ENCODE measurements around the gene ZNF69.

DNA sequence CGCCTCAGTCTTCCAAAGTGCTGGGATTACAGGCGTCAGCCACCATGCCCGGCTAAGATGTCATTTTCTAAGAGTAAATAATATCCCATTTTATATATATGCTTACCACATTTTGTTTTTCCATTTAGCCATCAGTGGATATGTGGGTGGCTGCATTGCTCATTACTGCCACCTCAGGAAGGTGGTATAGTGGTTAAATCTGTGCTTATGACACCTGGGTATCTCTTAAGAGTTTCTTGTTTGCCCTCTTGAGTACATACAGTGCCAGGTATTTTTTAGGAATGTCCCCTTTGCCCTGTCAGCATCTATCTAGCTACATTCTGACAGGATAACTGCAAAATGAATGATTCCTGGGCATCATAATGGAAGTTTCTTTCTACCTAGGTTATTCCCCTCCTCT, 14.6 kb downstream of the ZNF69 start:
- TF ChIP-seq, protein P1, sequence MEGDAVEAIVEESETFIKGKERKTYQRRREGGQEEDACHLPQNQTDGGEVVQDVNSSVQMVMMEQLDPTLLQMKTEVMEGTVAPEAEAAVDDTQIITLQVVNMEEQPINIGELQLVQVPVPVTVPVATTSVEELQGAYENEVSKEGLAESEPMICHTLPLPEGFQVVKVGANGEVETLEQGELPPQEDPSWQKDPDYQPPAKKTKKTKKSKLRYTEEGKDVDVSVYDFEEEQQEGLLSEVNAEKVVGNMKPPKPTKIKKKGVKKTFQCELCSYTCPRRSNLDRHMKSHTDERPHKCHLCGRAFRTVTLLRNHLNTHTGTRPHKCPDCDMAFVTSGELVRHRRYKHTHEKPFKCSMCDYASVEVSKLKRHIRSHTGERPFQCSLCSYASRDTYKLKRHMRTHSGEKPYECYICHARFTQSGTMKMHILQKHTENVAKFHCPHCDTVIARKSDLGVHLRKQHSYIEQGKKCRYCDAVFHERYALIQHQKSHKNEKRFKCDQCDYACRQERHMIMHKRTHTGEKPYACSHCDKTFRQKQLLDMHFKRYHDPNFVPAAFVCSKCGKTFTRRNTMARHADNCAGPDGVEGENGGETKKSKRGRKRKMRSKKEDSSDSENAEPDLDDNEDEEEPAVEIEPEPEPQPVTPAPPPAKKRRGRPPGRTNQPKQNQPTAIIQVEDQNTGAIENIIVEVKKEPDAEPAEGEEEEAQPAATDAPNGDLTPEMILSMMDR (IDR thresholded peaks at IDR 0.05; ENCODE audit: low read depth, low read length, missing input control), result no peak
- no peak for TF ChIP-seq GABPA (IDR thresholded peaks at IDR 0.05 in 1 of 2, conservative IDR thresholded peaks at IDR 0.05 in 1 of 2)
- no peak for TF ChIP-seq RAD21 (IDR thresholded peaks at IDR 0.05)
- TF ChIP-seq, protein P2, sequence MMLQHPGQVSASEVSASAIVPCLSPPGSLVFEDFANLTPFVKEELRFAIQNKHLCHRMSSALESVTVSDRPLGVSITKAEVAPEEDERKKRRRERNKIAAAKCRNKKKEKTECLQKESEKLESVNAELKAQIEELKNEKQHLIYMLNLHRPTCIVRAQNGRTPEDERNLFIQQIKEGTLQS (IDR thresholded peaks at IDR 0.05), result no peak
- TF ChIP-seq, protein P3, sequence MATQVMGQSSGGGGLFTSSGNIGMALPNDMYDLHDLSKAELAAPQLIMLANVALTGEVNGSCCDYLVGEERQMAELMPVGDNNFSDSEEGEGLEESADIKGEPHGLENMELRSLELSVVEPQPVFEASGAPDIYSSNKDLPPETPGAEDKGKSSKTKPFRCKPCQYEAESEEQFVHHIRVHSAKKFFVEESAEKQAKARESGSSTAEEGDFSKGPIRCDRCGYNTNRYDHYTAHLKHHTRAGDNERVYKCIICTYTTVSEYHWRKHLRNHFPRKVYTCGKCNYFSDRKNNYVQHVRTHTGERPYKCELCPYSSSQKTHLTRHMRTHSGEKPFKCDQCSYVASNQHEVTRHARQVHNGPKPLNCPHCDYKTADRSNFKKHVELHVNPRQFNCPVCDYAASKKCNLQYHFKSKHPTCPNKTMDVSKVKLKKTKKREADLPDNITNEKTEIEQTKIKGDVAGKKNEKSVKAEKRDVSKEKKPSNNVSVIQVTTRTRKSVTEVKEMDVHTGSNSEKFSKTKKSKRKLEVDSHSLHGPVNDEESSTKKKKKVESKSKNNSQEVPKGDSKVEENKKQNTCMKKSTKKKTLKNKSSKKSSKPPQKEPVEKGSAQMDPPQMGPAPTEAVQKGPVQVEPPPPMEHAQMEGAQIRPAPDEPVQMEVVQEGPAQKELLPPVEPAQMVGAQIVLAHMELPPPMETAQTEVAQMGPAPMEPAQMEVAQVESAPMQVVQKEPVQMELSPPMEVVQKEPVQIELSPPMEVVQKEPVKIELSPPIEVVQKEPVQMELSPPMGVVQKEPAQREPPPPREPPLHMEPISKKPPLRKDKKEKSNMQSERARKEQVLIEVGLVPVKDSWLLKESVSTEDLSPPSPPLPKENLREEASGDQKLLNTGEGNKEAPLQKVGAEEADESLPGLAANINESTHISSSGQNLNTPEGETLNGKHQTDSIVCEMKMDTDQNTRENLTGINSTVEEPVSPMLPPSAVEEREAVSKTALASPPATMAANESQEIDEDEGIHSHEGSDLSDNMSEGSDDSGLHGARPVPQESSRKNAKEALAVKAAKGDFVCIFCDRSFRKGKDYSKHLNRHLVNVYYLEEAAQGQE (IDR thresholded peaks at IDR 0.05), result no peak
- TF ChIP-seq NR2F2 (IDR thresholded peaks at IDR 0.05), result no peak

All from liver (tissue), 3 donors.